OCI-M2 (cell line): Measurements from ENCODE around the gene DNM1.
"Not testable (repeated sequence)": the region's sequence is repeated elsewhere in the genome, so short reads cannot be mapped to it uniquely, and the experiment has no call there.

Experiments used
- DNase-seq: peaks from one replicate; lab custom pipeline; 2025; ENCODE audit not compliant: unreplicated experiment; lab: John Stamatoyannopoulos, UW

Gene DNM1

DNA sequence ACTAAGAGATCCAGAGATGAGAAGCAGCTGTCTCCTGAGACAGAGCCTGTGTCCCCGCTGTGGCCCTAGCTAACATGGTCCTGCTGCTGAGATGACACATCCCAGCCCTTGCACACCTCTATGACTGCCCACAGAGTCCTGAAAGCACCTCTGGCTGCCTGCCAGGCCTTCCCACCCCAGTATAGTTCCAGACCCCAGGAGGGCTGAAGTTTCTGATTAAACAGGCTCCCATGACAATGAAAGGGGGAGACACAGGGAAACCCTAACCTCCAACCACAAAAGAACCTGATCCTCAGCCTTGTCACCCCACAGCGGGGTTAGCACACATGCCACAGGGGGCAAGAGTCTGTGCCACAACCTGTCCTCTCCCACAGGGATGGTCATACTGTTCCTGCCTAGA lies 27.5 kb upstream of the DNM1 start:
- no peak for DNase-seq

DNA sequence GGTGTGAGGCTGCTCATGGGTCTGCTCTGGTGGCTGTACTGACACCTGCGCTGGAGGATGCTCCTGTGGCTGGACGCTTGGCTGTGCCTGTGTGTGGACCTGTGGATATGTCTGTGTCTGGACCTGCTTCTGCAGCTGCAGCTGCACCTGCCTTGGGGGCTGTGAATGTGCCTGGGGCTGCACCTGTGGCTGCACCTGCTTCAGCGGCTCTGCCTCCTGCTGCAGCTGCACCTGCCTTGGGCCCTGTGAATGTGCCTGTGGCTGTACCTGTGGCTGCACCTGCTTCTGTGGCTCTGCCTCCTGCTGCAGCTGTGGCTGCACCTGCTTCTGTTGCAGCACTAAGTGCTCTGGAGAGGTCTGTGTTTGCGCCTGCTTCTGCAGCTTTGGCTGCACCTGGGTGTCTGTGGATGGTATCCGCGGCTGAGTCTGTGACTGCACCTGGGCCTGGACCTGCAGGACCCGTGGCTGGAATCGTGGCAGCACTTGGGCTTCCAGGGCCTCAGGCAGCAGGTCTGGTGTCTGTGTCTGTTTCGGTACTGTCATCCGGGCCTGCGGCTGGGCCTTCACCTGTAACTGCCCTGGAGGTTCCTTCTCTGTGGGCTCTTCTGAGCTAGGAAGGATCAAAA lies 24.3 kb upstream of the DNM1 start:
- no peak for DNase-seq

DNA sequence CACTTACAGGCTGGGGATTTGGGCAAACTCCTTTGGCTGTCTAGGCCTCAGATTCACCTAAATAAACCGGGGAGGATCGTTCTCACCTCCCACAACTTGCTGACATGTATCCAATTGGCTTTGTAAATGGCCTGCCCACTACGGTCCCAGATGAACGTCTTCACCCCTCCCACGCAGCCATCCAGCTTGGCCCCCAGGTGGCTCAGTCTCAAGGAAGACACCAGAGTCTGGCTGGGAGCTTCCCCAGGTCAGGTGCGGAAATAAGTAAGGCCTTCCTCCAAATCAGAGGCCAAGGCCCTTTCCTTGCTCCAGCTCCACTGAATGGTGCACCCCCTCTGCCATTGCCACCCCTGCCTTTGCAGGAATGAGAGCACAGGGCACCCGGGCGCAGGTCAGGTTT lies 23.2 kb upstream of the DNM1 start:
- no peak for DNase-seq

DNA sequence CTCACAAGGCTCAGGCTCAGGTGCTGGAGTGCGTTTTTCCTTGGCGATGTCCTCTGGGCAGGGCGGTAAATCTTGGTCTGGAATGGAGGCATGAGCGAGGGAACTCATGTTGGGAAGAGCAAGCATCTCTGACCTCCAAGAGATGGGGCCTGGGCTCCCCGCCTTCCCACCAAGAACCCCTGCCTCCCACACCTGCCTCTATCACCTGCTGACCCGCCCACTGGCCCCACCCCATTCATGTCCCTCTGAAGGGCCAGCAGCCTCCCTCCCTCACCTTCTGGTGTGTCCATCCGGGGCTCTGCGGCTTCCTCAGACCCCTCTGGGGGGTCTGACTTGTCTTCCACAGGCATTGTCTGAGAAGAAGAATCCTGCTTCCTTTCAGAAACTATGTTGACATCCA lies 22.7 kb upstream of the DNM1 start:
- no peak for DNase-seq

DNA sequence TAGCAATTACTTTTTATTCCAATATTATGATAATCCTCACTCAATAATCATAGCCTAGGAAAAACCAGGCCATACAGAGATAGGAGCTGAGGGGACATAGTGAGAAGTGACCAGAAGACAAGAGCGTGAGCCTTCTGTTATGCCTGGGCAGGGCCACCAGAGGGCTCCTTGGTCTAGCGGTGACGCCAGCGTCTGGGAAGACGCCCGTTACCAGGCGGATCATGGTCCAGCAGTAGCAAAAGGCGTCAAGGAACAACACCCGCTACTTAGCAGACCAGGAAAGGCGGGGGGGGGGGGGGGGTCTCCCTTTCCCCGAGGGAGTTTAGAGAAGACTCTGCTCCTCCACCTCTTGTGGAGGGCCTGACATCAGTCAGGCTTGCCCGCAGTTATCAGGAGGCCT lies 21.7 kb upstream of the DNM1 start:
- DNase-seq: not testable (repeated sequence)

DNA sequence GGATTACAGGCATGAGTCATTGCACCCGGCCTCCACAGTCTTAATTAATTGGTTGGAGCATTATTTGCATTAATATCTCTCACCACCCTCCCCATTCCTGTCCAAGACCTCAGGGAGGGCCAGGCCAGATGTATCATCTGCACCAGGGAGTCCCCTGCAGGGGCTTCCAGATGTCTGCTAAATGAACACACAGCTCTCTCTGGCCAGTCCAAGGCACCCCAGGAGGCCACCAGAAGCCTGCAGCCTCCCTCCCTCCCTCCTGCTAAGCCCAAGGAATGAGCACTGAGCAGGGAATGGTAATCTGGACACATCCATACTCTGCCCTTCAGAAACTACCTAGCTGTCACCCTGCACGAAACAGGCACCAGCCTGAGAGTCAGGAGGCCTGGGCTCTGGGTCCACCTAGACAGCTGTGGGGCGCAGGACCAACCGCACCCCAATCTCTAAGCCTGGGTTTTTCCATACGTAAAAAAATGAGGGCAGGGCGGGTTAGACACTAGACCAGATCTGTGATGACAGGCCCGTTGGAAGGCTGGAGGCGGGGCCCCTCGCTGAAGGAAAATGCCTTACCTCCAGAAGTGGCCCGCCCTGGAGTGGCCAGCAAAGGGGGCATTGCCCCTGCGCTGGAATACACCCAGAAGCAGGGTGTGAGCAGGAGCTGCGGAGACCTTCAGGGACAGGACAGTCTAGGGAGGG lies 20.1 kb upstream of the DNM1 start:
- DNase-seq: no peak

DNA sequence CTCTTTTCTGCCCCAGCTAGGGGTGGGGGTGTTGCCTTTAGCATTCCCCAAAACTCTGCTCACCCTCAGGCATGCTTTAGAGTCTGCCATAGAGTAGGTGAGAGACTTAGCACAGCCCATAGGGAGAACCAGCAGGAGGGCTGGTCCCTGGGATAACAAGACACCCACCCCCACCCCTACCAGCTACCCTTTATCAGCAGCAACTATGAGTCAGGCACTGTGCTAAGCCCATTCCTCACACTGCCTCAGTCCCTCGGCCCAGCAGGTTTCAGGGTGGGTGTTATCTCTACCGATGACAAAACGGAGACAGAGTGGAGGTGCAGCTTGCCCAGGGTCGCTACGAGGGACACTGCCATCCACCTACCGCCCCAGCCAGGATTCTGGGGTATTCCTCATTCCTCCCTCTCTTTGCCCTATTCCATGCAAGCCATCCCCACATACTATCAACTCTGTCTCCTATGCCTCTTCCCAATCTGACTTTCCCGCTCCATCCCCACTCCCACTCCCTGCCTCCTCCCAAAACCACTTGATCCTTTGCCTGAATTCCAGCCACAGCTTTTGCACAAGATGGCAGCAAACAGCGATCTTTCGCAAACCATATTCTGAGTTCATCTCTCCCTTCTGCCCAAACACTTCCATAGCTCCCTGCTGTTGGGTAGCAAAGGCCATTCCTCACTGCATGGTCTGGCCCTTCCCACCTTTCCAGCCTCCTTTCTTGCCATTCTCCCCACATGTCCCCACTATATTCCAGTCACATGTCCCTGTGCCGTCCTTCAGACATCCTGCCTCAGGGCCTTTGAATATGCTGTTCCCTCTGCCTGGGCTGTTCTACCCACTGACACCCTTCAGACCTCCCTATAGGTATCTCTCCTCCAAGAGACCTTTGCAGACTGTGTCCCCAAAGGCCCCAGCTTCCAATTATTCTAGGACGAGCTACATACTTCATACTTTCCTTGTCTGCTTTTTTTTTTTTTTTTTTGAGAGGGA lies 16.9 kb upstream of the DNM1 start:
- no peak for DNase-seq

DNA sequence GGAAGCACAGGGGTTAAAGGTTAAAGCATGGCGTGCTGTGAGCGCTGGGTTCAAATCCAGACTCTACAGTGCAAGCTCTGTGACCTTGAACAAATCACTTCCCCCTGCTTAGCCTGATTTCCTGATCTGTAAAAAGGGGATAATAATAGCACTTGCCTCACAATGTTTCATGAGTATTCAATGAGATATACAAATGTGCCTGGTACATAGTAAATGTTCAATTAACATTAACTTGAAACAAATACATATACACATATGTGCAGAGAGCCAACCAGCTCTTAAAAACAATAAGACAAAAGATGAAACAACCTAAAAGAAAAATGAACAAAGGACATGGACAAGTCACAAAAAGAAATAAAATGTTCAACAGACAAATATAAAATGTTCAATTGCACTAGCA lies 15.8 kb upstream of the DNM1 start:
- no peak for DNase-seq

DNA sequence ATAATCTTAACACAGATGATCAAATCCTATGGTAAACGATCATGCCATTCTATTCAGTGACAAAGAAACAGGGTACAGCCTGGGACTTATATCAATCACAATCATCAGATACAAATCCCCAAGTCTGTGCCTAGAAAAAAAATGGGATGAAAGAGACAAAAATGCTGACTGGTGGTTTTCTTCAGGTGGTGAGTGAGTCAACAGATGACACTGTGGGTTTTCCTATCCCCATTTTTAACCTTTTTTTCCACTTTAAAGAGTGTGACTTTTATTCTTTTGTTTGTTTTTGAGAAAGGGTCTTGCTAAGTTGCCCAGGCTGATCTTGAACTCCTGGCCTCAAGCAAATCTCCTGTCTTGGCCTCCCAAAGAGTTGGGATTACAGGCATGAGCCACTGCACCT lies 15.0 kb upstream of the DNM1 start:
- no peak for DNase-seq

DNA sequence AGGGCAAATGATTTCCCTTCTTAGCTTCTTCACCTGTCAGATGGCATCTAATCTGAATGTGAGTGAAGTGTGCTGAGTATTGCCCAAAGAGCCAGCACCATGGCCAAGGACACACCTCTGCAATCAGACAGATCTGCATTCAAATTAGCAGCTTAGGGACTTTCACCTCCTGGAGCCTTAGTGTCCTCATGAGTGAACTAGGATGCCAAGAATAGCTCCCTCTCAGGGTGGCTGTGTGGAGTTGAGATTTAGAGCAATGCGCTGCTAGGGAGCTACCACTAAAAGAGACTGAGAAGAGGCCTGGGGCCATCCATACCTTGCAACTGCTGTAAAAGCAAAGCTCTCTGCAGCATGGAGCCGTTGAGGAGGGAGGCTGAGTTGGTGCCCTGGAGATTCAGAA lies 13.2 kb upstream of the DNM1 start:
- no peak for DNase-seq

DNA sequence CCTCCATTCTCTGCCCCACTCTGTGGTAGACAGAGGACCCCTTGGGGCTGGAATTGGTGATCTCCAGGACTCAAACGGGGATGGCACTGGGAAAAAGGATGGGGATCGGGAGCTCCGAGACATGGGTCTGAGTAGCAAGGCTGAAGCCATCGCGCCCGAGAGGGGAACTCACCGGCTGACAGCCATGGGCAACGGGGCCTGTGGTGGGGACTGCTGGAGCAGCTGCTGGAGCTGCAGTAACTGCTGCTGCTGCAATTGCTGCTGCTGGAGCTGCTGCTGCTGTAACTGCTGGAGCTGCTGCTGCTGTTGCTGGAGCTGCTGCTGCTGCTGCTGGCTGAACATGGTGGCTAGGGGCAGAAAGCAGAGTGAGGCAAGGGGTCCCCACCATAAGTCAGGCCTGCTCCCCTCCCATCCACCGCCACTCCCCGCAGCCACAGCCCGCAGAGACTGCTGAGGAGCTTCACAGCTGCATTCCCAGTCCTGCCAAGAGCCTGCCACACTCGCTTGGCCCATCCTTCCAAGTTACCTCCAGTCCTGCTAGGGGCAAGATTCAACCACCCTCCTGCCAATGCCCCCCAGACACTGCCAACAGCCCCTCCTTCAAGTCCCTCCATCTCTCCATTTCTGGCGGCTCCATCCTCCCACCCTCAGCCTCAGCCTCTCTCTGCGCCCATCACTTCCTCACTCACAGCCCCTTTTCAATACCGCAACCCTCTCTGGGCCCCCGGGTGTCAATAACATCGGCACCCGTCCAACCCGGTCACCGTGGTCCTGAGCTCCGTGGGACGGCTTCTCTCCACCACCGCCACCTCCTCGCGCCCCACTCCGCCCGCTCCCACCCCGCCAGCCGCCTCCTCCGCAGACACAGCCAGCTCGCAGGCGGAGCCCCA lies 12.4 kb upstream of the DNM1 start:
- DNase-seq: no peak

DNA sequence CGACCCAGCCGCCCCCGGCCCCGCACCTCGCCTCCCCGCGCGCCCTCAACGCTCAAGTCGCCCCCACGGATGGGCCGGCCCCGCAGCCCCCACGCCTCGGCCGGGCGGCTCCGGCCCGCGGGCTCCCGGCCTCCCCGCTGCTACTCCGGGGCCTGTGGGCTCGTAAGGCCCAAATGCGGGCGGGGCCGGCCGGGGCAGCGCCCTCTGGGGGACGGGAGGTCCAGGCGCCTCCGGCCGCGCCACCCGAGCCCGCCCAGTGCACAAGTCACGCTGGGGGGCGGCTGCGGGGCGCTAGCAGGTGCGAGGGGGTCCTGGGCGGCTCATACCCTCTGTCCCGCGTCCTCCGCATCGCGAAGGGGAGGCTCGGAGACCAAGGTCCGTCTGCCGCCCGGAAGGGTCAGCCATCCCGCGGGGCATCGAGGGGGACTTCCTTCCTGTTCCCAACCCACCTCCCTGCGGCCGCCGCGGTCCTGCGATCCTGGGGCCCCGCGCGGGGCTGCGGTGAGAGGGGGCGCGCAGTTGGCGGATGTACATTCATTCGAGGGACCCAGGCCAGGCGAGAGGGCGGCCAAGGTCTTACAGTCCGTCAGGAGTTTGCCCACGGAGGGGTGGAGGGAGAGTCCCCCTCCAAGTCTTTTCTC lies 11.7 kb upstream of the DNM1 start, which contains the start of gene CIZ1:
Gene CIZ1, minus strand, starts transcription at position 167 of the 641 bp plus-strand sequence. CDS start 715 bp downstream, outside the sequence.
- no peak for DNase-seq

DNA sequence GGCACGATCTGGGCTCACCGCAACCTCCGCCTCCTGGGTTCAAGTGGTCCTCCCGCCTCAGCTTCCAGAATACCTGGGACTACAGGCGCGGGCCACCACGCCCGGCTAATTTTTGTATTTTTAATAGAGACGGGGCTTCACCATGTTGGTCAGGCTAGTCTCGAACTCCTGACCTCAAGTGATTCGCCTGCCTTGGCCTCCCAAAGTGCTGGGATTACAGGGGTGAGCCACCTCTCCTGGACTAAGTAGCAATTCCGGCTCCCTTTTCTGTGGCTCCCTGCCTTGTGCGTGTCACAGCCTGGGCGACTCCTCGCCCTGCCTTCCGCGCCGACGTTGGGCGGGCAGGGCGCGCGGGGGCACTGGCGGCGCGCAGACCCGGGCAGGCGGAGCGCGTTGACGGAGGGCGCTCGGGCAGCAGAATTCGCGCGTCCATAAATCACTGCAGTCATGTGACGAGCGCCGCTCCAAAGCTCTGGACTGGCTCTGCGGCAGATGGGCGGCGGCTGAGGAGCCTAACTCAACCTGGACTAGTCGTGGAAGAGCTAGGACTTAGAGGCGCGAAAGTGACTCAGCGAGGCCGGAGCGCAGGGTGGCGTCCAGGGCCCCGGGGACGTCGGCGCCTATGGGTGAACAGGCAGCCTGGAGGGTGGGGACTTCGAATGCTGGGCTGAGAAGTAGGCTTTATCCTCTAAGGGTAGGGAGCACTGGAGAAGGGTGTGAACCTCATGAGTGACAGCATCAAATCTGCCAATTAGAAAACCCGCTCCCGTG lies 10.4 kb upstream of the DNM1 start:
- no peak for DNase-seq

DNA sequence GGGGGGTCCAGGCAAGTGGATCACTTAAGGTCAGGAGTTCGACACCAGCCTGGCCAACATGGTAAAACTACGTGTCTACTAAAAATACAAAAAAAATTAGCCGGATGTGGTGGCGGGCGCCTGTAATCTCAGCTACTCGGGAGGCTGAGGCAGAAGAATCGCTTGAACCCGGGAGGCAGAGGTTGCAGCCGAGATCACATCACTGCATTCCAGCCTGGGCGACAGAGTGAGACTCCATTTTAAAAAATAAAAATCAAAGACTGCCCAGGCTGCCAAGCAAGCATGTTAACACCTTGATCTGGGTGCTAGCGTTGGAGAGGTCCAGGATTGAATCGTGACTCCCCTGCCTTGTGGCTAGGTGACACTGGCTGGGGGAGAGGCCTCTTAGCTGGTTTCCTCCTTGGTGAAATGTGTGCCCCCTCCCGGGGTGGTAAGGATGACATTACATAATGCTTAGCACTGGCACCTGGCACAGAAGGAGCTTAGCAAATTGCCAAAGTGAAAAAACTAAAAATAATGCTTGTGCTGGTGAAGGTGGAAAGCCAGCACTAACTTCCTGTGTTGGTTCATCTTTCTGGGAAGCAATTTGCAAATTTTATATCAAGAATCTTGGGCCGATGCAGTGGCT lies 9.6 kb upstream of the DNM1 start:
- no peak for DNase-seq

DNA sequence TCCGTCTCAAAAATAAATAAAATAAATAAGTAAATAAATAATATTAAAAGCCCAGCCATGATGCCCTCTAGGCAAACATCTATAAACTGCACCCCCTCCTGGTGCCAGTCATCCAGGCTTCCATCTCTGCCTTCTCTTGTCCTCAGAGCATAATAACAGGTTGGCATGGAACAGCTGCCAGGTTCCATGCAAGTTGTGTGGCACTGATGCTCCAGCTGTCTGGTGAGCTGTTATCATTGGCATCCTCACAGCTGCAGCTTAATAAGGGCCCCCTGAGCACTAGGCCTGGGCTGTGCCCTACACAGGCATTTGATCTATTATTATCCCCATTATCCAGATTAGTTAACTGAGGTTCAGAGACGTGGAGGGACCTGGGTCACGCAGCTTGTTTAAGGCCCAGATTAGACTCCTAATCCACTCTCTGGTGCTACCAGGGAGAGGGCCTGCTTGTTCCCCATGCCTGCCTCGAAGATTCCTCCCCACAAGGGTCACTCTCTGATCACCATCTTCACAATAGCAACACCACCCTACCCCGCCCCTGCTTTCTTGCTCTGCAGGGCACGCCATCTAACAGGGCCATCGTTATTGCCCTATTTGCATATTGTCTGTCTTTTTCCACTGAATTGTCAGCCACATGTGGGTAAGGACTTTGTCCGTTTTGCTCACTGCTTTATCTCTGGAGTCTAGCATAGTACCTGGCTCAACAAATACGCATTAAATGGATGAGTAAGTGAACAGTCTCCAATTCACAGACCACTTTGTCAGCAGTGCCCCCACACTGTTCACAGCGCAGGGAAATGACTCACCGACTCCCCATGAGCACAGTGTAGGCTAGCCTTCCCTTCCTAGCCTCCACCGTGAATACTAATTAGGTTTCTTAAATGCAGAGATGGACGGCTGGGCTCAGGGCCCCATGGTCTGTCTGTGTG lies 1.5 kb upstream of the DNM1 start:
- DNase-seq: no peak

DNA sequence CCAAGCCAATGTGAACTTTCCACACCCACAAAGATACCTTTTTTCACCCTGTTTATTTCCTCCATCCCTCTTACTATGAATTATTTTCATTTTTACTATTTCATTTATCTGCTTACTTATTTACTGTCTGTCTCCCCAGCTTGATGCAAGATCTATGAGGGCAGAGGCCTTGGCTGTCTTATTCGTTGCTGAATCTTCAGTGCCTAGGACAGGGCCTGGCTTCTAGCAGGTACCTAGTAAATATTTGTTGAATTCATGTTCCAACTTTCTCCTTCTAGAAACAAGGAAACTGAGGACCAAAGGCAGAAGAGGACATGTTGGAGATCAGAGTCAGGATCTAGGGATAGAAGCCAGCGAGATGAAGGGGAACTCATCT lies 543 bp upstream of the DNM1 start:
- DNase-seq: no peak

DNA sequence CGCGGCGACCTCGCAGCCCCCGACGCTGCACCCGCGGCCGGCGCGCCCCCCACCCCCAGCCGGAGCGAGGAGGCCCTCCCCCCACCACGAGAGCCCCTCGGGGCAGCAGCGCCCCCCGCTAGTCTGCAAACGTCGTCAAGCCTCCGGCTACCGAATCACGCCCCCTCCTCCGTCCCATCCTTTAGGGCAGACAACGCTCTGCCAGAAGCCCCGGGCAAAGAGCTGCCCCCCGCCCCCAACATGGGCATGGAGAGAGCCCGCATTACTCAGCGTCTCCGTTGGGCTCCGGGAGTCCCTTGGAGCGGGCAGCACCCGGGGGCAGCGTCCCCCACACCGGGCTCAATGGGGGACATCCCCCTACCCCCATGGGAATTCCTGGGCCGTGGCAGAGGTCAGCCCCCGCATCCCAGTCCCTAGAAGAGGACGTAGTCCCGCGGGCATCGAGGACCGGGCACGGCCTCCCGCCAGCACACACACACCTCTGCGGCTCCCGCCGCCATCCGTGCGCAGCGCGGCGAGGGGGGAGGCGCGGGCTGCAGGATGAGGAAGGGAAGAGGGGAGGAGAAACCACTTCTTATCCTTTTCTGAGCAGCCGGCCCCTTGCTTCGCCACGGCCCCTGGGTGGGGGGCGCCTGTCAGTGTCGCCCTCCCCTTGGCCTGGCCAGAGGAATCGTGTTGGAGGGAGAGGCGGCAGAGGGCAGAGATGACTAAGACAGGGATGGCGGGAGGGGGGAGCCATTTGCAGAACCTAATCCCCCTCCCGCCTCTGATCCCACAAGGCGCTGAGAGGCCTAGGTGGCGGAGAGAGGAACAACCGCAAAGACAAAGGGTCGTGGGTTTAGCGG lies 750 bp downstream of the DNM1 start:
- no peak for DNase-seq
